Measurements from ENCODE around the gene EBP. TPM values are rescaled to one million over a fixed set of nuclear protein-coding genes. Genes with fewer than 3 reads are reported as not detected.
"Not testable (repeated sequence)": the region's sequence is repeated elsewhere in the genome, so short reads cannot be mapped to it uniquely, and the experiment has no call there.

EBP gene
- total and polyA plus RNA-seq, 2 experiments from 2014 or later: 128 to 176 TPM

GRCh38 chrX:48519481-48519880 is 2.1 kb upstream of the EBP start:
- not testable (repeated sequence) for H2AFZ ChIP-seq; H3K9me2 ChIP-seq (ENCODE audit: insufficient read depth); DNase-seq (ENCODE audit: low spot score); H4K20me1 ChIP-seq (replicated peaks; ENCODE audit: insufficient read depth); H3K9me3 Mint-ChIP-seq; H3K4me3 Mint-ChIP-seq; H3K27ac Mint-ChIP-seq; H3K27me3 ChIP-seq (ENCODE audit: insufficient read depth); H3K4me1 ChIP-seq (ENCODE audit: insufficient read depth); H3K27me3 Mint-ChIP-seq (ENCODE audit: insufficient read depth, low read depth, poor library complexity); H3K27ac ChIP-seq (ENCODE audit: low read depth); ATAC-seq; H3K4me3 ChIP-seq; H3K4me2 ChIP-seq; H3K36me3 ChIP-seq (ENCODE audit: insufficient read depth); H3F3A ChIP-seq (replicated peaks; ENCODE audit: low read depth)
- peaks cover 11% of the 10 kb centered on the region; the same call in 2 of the 3 replicates for H3K4me1 Mint-ChIP-seq
- H3K79me2 ChIP-seq (replicated peaks; ENCODE audit: insufficient read depth): peaks cover 17% of the 10 kb centered on the region
- peaks cover 14% of the 10 kb centered on the region for H3K36me3 Mint-ChIP-seq (ENCODE audit: low read depth)

DNA sequence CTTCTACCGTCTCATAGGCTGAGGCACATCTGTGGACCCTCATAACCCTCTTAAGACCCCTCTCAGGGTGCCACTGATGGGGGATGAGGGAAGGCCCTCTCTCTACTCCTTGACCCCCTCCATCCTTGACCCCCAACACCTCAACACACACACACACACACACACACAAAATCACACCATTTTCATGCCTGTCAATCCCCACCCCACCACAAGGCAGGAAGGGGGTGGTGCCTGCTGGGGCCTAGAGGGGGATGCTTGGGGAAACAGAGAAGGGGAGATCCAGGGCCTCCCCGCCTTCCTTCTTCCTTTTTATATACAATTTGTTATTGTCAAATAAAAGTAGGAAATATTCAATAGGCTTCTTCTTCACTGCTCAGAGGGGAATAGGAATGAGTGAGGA is 1.2 kb upstream of the EBP start:
- Histone ChIP-seq H3K36me3 (ENCODE audit: insufficient read depth) (peaks cover 7% of the 10 kb centered on the region; the same call in 1 of the 2 replicates), H3K4me1 (ENCODE audit: insufficient read depth) (no peaks in the 10 kb centered on the region), H3K9me2 (ENCODE audit: insufficient read depth) (no peaks in the 10 kb centered on the region), H3K4me3 (no peak overlapping the region), H3K4me2 (0 out of 2 replicates have a peak overlapping the region, but pooled peaks have one; percentile 70), H3K27me3 (ENCODE audit: insufficient read depth) (no peaks in the 10 kb centered on the region), H3K27ac (ENCODE audit: low read depth) (no peak overlapping the region), H4K20me1 (replicated peaks; ENCODE audit: insufficient read depth) (no peaks in the 10 kb centered on the region), H3F3A (replicated peaks; ENCODE audit: low read depth) (no peaks in the 10 kb centered on the region), H2AFZ (no peak overlapping the region), H3K79me2 (replicated peaks; ENCODE audit: insufficient read depth) (peaks cover 17% of the 10 kb centered on the region)
- peaks cover 2% of the 10 kb centered on the region for H3K27me3 Mint-ChIP-seq (ENCODE audit: insufficient read depth, low read depth, poor library complexity)
- peaks cover 11% of the 10 kb centered on the region; the same call in 2 of the 3 replicates for H3K4me1 Mint-ChIP-seq
- ATAC-seq: no peak
- peaks cover 13% of the 10 kb centered on the region for H3K36me3 Mint-ChIP-seq (ENCODE audit: low read depth)
- peak overlapping the region; percentile 93 for H3K4me3 Mint-ChIP-seq
- no peak overlapping the region for H3K27ac Mint-ChIP-seq
- no peaks in the 10 kb centered on the region for H3K9me3 Mint-ChIP-seq
- DNase-seq (ENCODE audit: low spot score): no peak
- TF ChIP-seq ETS1 (IDR thresholded peaks at IDR 0.05) (no peak), STAT1 (IDR thresholded peaks at IDR 0.05; ENCODE audit: unreplicated experiment) (no peak), ZNF331 (CRISPR knock-in tag; IDR thresholded peaks at IDR 0.05; ENCODE audit: low read depth) (no peak), POLR2AphosphoS5 (IDR thresholded peaks at IDR 0.05; ENCODE audit: low read depth) (no peak), NANOG (IDR thresholded peaks at IDR 0.05; ENCODE audit: borderline replicate concordance) (no peak), CREB1 (CRISPR knock-in tag; IDR thresholded peaks at IDR 0.05; ENCODE audit: low read depth) (no peak), CTCF (conservative IDR thresholded peaks at IDR 0.05; ENCODE audit: low read depth in 2 of 2) (no peak), JUNB (IDR thresholded peaks at IDR 0.05; ENCODE audit: unreplicated experiment) (no peak)
- TF ChIP-seq, protein P1, sequence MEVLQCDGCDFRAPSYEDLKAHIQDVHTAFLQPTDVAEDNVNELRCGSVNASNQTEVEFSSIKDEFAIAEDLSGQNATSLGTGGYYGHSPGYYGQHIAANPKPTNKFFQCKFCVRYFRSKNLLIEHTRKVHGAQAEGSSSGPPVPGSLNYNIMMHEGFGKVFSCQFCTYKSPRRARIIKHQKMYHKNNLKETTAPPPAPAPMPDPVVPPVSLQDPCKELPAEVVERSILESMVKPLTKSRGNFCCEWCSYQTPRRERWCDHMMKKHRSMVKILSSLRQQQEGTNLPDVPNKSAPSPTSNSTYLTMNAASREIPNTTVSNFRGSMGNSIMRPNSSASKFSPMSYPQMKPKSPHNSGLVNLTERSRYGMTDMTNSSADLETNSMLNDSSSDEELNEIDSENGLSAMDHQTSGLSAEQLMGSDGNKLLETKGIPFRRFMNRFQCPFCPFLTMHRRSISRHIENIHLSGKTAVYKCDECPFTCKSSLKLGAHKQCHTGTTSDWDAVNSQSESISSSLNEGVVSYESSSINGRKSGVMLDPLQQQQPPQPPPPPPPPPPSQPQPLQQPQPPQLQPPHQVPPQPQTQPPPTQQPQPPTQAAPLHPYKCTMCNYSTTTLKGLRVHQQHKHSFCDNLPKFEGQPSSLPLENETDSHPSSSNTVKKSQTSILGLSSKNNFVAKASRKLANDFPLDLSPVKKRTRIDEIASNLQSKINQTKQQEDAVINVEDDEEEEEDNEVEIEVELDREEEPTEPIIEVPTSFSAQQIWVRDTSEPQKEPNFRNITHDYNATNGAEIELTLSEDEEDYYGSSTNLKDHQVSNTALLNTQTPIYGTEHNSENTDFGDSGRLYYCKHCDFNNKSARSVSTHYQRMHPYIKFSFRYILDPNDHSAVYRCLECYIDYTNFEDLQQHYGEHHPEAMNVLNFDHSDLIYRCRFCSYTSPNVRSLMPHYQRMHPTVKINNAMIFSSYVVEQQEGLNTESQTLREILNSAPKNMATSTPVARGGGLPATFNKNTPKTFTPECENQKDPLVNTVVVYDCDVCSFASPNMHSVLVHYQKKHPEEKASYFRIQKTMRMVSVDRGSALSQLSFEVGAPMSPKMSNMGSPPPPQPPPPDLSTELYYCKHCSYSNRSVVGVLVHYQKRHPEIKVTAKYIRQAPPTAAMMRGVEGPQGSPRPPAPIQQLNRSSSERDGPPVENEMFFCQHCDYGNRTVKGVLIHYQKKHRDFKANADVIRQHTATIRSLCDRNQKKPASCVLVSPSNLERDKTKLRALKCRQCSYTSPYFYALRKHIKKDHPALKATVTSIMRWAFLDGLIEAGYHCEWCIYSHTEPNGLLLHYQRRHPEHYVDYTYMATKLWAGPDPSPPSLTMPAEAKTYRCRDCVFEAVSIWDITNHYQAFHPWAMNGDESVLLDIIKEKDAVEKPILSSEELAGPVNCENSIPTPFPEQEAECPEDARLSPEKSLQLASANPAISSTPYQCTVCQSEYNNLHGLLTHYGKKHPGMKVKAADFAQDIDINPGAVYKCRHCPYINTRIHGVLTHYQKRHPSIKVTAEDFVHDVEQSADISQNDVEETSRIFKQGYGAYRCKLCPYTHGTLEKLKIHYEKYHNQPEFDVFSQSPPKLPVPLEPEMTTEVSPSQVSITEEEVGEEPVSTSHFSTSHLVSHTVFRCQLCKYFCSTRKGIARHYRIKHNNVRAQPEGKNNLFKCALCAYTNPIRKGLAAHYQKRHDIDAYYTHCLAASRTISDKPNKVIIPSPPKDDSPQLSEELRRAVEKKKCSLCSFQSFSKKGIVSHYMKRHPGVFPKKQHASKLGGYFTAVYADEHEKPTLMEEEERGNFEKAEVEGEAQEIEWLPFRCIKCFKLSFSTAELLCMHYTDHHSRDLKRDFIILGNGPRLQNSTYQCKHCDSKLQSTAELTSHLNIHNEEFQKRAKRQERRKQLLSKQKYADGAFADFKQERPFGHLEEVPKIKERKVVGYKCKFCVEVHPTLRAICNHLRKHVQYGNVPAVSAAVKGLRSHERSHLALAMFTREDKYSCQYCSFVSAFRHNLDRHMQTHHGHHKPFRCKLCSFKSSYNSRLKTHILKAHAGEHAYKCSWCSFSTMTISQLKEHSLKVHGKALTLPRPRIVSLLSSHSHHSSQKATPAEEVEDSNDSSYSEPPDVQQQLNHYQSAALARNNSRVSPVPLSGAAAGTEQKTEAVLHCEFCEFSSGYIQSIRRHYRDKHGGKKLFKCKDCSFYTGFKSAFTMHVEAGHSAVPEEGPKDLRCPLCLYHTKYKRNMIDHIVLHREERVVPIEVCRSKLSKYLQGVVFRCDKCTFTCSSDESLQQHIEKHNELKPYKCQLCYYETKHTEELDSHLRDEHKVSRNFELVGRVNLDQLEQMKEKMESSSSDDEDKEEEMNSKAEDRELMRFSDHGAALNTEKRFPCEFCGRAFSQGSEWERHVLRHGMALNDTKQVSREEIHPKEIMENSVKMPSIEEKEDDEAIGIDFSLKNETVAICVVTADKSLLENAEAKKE (CRISPR knock-in tag; IDR thresholded peaks at IDR 0.05): no peak
- TF ChIP-seq, protein P2, sequence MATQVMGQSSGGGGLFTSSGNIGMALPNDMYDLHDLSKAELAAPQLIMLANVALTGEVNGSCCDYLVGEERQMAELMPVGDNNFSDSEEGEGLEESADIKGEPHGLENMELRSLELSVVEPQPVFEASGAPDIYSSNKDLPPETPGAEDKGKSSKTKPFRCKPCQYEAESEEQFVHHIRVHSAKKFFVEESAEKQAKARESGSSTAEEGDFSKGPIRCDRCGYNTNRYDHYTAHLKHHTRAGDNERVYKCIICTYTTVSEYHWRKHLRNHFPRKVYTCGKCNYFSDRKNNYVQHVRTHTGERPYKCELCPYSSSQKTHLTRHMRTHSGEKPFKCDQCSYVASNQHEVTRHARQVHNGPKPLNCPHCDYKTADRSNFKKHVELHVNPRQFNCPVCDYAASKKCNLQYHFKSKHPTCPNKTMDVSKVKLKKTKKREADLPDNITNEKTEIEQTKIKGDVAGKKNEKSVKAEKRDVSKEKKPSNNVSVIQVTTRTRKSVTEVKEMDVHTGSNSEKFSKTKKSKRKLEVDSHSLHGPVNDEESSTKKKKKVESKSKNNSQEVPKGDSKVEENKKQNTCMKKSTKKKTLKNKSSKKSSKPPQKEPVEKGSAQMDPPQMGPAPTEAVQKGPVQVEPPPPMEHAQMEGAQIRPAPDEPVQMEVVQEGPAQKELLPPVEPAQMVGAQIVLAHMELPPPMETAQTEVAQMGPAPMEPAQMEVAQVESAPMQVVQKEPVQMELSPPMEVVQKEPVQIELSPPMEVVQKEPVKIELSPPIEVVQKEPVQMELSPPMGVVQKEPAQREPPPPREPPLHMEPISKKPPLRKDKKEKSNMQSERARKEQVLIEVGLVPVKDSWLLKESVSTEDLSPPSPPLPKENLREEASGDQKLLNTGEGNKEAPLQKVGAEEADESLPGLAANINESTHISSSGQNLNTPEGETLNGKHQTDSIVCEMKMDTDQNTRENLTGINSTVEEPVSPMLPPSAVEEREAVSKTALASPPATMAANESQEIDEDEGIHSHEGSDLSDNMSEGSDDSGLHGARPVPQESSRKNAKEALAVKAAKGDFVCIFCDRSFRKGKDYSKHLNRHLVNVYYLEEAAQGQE (IDR thresholded peaks at IDR 0.05; ENCODE audit: unreplicated experiment): no peak

All from GM23338 (cell line).